HG03460 (cell line): Measurements from ENCODE around the gene FAH.
"Not testable (repeated sequence)": the region's sequence is repeated elsewhere in the genome, so short reads cannot be mapped to it uniquely, and the experiment has no call there.

Experiments
- ATAC-seq: cut with Tn5 transposase; IDR thresholded peaks from one replicate; pipeline ENCODE4 v1.9.1; 2021; ENCODE audit not compliant: unreplicated experiment

FAH gene

GRCh38 chr15:80151148-80151547, 1.7 kb upstream of the FAH start:
- no peak for ATAC-seq

- ATAC-seq = no peak
Measured at GRCh38 chr15:80151576-80151975, 1.2 kb upstream of the FAH start.

GRCh38 chr15:80152180-80152895, 461 bp upstream of the FAH start:
- ATAC-seq = peak; percentile 46

GRCh38 chr15:80153900-80154299, 1.1 kb downstream of the FAH start:
- no peak for ATAC-seq

- ATAC-seq = no peak
Measured at GRCh38 chr15:80154336-80154735, 1.5 kb downstream of the FAH start.

- no peak for ATAC-seq
Measured at GRCh38 chr15:80155001-80155377, 2.2 kb downstream of the FAH start.

GRCh38 chr15:80155378-80156175, 2.8 kb downstream of the FAH start:
- not testable (repeated sequence) for ATAC-seq

GRCh38 chr15:80156176-80156720, 3.4 kb downstream of the FAH start:
- no peak for ATAC-seq

- ATAC-seq = no peak
Measured at GRCh38 chr15:80157215-80157614, 4.4 kb downstream of the FAH start.

GRCh38 chr15:80159301-80159700, 6.5 kb downstream of the FAH start:
- no peak for ATAC-seq

- no peak for ATAC-seq
Measured at GRCh38 chr15:80159811-80160569, 7.2 kb downstream of the FAH start.

- peak; percentile 91 for ATAC-seq
Measured at GRCh38 chr15:80160570-80161156, 7.9 kb downstream of the FAH start.

- no peak for ATAC-seq
Measured at GRCh38 chr15:80161468-80162016, 8.7 kb downstream of the FAH start.

GRCh38 chr15:80162059-80162554, 9.3 kb downstream of the FAH start:
- ATAC-seq = no peak

- ATAC-seq = no peak
Measured at GRCh38 chr15:80163217-80163616, 10.4 kb downstream of the FAH start.

- no peak for ATAC-seq
Measured at GRCh38 chr15:80163897-80164296, 11.1 kb downstream of the FAH start.

GRCh38 chr15:80167936-80168335, 15.1 kb downstream of the FAH start:
- no peak for ATAC-seq

- ATAC-seq = no peak
Measured at GRCh38 chr15:80168421-80168820, 15.6 kb downstream of the FAH start.

GRCh38 chr15:80169768-80170357, 17.1 kb downstream of the FAH start:
- ATAC-seq = no peak

GRCh38 chr15:80170596-80170995, 17.8 kb downstream of the FAH start:
- ATAC-seq = no peak
